ENCODE results near the gene TRPM8.

Gene TRPM8

DNA sequence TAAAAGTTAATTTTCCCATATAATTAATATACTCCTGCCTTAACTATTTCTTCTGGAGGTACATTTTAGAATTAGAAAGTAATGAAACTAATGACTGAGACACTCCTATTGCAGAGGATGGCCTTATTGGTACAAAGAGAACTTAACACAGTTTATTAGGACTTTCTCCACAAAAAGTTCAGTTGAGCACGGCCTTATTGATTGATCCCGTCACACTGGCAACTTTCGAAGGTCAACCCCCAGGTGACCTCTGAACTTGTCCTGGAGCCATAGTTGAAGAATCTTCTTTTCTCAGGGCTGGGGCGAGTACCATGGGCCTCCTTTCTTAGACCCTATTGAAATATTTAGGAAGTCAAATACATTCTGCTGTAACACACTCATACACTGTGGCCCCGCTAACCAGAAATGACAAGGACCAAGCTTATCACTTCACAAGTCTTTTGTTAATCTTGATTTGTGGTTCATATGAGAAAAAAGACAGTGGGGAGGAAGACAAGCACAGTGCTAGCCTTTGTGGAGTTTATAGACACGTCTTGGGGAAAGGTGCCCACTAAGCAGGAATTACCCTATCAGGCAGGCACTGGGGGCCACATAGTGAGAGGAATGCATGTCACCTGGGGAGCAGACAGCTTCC is 144.6 kb downstream of the TRPM8 start:
- intact Hi-C loops (cut with DNase I; ENCODE audit: low total_unique reads), result no loop called here

DNA sequence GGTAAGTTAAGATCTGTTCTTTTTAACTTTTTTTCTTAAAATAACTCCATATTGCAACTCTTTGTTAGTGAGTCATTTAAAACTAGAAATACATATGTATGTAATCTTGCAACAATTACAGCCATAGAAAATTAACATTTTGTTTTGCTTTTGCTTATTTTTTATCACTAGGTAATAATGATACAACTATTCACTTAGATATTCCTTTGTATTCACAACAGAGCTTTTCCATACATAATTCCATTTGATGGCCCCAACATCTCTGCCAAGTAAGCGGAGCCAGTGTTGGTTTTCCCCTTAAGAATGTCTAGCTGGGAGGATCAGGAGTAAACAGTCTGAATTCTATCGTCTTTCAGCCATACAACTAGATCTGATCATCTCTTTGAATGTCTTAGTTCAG is 149.4 kb downstream of the TRPM8 start:
- intact Hi-C loops (cut with DNase I; ENCODE audit: low total_unique reads), result no loop called here
- Histone ChIP-seq H3K4me3 (no peak overlapping the region), H3K9me3 (peaks cover 0 to 8% (median 0%) of the 10 kb centered on the region in 3 donors), H3K4me1 (no peaks in the 10 kb centered on the region), H3K27ac (no peak overlapping the region), H3K36me3 (no peaks in the 10 kb centered on the region), H3K27me3 (no peaks in the 10 kb centered on the region)
- no peak for DNase-seq
- no peak for TF ChIP-seq CTCF (IDR thresholded peaks at IDR 0.05)

More for the DNA sequence above, 144.6 kb downstream of the TRPM8 start:
- no peak overlapping the region for H3K27ac ChIP-seq
- no peak for TF ChIP-seq CTCF (IDR thresholded peaks at IDR 0.05)
- no peak for DNase-seq
- H3K9me3 ChIP-seq, result no peaks in the 10 kb centered on the region
- peaks cover 0 to 3% of the 10 kb centered on the region in 2 donors for H3K27me3 ChIP-seq
- no peak overlapping the region for H3K4me3 ChIP-seq
- H3K36me3 ChIP-seq, result no peaks in the 10 kb centered on the region
- H3K4me1 ChIP-seq, result no peaks in the 10 kb centered on the region
